Heart right ventricle (tissue), 16 donors: Measurements from ENCODE around the gene PHYHD1. TPM values are rescaled to one million over a fixed set of nuclear protein-coding genes. Genes with fewer than 3 reads are reported as not detected.
"Not testable (repeated sequence)": the region's sequence is repeated elsewhere in the genome, so short reads cannot be mapped to it uniquely, and the experiment has no call there.

Source experiments
- ATAC-seq, 8 donors: fragments of 200-7000 bp; cut with Tn5 transposase; one replicate each; pipeline ENCODE4 v1.9.1; 2020; ENCODE audit warnings: mild to moderate bottlenecking in 8 of 8, moderate library complexity in 8 of 8, moderate number of reproducible peaks in 1 of 8
- DNase-seq, 2 donors: peaks; one replicate each; pipeline ENCODE4 v3.0.0-alpha.2; 2020
- H3K27ac ChIP-seq, 10 donors: fragments of 200-600 bp; sonication (generic) in 2 of 10; one replicate each; pipeline versions ENCODE4 v1.5.0 to v1.8.0; 2020 to 2022; ENCODE audit warnings: mild to moderate bottlenecking in 3 of 10
- H3K27me3 ChIP-seq, 7 donors: fragments of 200-600 bp; one replicate each; pipeline ENCODE4 v1.8.0; 2021 to 2022; ENCODE audit warnings: mild to moderate bottlenecking in 2 of 7
- H3K36me3 ChIP-seq, 9 donors: fragments of 200-600 bp; sonication (generic) in 1 of 9; one replicate each; pipeline versions ENCODE4 v1.5.0 to v1.8.0; 2020 to 2022; ENCODE audit warnings: mild to moderate bottlenecking in 2 of 9
- H3K4me1 ChIP-seq, 9 donors: fragments of 200-600 bp; sonication (generic) in 1 of 9; one replicate each; pipeline versions ENCODE4 v1.5.0 to v1.8.0; 2020 to 2022; ENCODE audit warnings: mild to moderate bottlenecking in 4 of 9
- H3K4me3 ChIP-seq, 10 donors: fragments of 200-600 bp; sonication (generic) in 2 of 10; one replicate each; pipeline versions ENCODE4 v1.5.0 to v1.8.0; 2020 to 2022; ENCODE audit warnings: mild to moderate bottlenecking in 7 of 10, moderate library complexity in 2 of 10
- H3K9me3 ChIP-seq, 11 donors: fragments of 200-600 bp in 10 of 11; sonication (generic) in 2 of 11; one replicate each; pipeline versions ENCODE4 v1.5.0 to v1.8.0; 2013 to 2022; ENCODE audit warnings: mild to moderate bottlenecking in 2 of 11, control low read depth in 1 of 11, moderate library complexity in 1 of 11
- WGBS, 2 donors: extraction: QIAGEN DNeasy Blood & Tissue Kit; methylation state at CpG; one replicate each; pipeline ENCODE4 v1.1.7; 2013; ENCODE audit warnings: inconsistent platforms in 1 of 2; 5-methylcytosine and 5-hydroxymethylcytosine counted together
- intact Hi-C, 10 donors: fragments of 100-400 bp; cut with DNase I; formaldehyde crosslinking; loops; one replicate each; pipeline versions ENCODE4 v1.11.1 to v1.14.2; 2022
- polyA plus RNA-seq, 2 donors: library from polyadenylated mRNA; stranded (reverse); fragments of 200-250 nt; gene quantifications; one replicate each; pipeline ENCODE4 v1.2.3, GENCODE V29; 2013
- total RNA-seq, 10 donors: library from RNA; stranded (reverse); fragmentation: NEBNext Ultra II Directional in 3 of 10; extraction: Animal tissue kit (Norgen Biotek cat#: 25700) in 3 of 10; gene quantifications; one replicate each; pipeline versions ENCODE4 v1.2.1 to v1.2.4, GENCODE V29; 2021 to 2023
- TF ChIP-seq, protein P1 (sequence below), 9 donors: fragments of 200-600 bp; sonication (generic) in 2 of 9; IDR thresholded peaks; one replicate each; pipeline versions ENCODE4 v1.5.0 to v1.8.0; 2021 to 2022; ENCODE audit warnings: antibody characterized with exemption in 9 of 9, mild to moderate bottlenecking in 5 of 9, moderate library complexity in 1 of 9
- donor health status: Arrhythmogenic right ventricular cardiomyopathy.
- donor health status: ischemic (EF 13 %, LVEDD 7.1; RV severe dilation, severe dysfunction).
- donor health status: healthy with polysubstance abuse.
- donor health status: DM: no; HTN: yes; CAD: no.
- donor health status: DM: no; HTN: no; CAD: no.
- donor health status: ischemic (EF 25% LVEDD 6.9; RV normal size, moderate dysfunction).
- donor health status: ischemic (EF 25% LVEDD 5.7; RV mildly dilated, moderate dysfunction).
- donor health status: healthy.
- donor health status: DM: yes; HTN: yes; CAD: no.
- donor health status: Ischemic cardiomyopathy.
- donor health status: ischemic (EF 35%, LVEDD 5.7; RV mildly dilated, moderate dysfunction).
- donor health status: nonischemic (EF 11% LVEDD 7.7; RV severe dilation, severe dysfunction).
- donor health status: DM: yes; HTN: yes; CAD: no.
- donor health status: PGD.
- donor health status: ischemic (EF 29% LVEDD 5.4; RV normal size, mild dysfunction).
- donor health status: nonischemic (EF 23%, LVEDD 6.1; RV moderate dilation, normal function).

The PHYHD1 gene
- total and polyA plus RNA-seq, 12 donors: 14.7 to 49.2 (median 24.2) TPM

DNA sequence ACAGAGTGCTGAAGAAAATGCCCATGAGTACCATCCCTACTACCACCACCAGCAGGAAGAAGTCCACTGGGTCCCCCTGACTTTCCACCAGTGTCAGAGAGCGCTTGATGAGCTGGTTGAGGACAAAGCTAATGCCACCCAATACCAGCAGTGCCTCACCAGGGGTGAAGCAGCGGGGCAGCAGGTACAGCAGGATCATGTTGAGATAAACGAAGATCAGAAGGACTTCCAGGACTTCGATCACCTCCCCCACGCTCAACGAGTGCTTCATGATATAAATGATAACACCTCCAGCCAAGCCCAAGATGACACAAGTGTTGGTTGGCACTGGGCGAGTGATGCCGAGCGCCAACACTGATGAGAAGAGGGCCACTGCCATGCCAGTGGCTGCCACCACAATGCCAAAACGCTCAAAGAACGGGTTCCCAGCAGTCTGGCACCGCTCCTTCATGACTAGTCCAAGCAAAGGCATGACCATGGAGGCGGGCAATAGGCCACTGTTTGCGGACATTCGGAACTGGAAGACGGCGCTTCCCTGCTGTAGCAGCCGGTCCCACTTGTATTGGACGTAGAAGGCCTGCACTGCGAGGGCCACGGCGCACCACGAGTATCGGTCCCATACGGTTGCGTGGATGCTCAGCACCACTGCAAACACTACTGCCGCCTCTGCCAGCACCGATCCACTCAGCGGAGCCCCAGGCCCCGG lies 25.9 kb downstream of the PHYHD1 start:
- TF ChIP-seq, protein P1, sequence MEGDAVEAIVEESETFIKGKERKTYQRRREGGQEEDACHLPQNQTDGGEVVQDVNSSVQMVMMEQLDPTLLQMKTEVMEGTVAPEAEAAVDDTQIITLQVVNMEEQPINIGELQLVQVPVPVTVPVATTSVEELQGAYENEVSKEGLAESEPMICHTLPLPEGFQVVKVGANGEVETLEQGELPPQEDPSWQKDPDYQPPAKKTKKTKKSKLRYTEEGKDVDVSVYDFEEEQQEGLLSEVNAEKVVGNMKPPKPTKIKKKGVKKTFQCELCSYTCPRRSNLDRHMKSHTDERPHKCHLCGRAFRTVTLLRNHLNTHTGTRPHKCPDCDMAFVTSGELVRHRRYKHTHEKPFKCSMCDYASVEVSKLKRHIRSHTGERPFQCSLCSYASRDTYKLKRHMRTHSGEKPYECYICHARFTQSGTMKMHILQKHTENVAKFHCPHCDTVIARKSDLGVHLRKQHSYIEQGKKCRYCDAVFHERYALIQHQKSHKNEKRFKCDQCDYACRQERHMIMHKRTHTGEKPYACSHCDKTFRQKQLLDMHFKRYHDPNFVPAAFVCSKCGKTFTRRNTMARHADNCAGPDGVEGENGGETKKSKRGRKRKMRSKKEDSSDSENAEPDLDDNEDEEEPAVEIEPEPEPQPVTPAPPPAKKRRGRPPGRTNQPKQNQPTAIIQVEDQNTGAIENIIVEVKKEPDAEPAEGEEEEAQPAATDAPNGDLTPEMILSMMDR (IDR thresholded peaks at IDR 0.05): no peak
- intact Hi-C loops: loop anchor here in 1 of 10 donors (10.0 kb wide), 1 partner anchor 262 kb away; the partner anchor contains the start of gene SET
- Histone ChIP-seq H3K4me3 (peak overlapping the region; percentile 73 to 96 (median 85)), H3K27me3 (no peaks in the 10 kb centered on the region), H3K9me3 (no peaks in the 10 kb centered on the region), H3K27ac (peak overlapping the region; percentile 73 to 96 (median 93)), H3K36me3 (peaks cover 0 to 60% (median 7%) of the 10 kb centered on the region in 9 donors), H3K4me1 (peaks cover 9 to 54% (median 33%) of the 10 kb centered on the region in 9 donors)
- 21 to 23% methylated on average over 30 of the region's 30 CpGs for WGBS, 2 donors
- DNase-seq (peak; percentile 12 to 21), ATAC-seq (peak; percentile 14 to 61 (median 37))

DNA sequence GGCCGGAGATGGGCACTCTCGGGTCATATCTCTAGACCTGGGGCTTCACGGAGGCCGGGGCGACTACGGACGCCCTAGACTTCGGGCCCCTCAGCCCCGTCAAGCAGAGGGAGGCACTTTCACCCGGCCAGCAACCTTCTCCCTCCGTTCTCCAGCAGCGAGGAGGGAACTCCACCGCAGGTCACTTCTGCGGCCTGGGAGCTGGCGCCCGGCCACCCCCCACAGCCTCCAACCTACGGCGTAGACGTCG lies 26.4 kb downstream of the PHYHD1 start:
- DNase-seq (no peak), ATAC-seq (peak in 1 of 8 donors; percentile 48)
- peaks cover 9 to 50% (median 30%) of the 10 kb centered on the region in 9 donors for H3K4me1 ChIP-seq
- intact Hi-C loops: loop anchor here in 1 of 10 donors (10.0 kb wide), 1 partner anchor 262 kb away; the partner anchor contains the start of gene SET
- peak overlapping the region; percentile 73 to 96 (median 85) for H3K4me3 ChIP-seq
- peak overlapping the region; percentile 73 to 96 (median 93) for H3K27ac ChIP-seq
- H3K36me3 ChIP-seq: peaks cover 0 to 63% (median 12%) of the 10 kb centered on the region in 9 donors
- H3K27me3 ChIP-seq: no peaks in the 10 kb centered on the region
- H3K9me3 ChIP-seq: no peaks in the 10 kb centered on the region
- WGBS, 2 donors: 0 to 1% methylated on average over 20 of the region's 20 CpGs
- TF ChIP-seq, protein P1 (IDR thresholded peaks at IDR 0.05): no peak

- Histone ChIP-seq H3K27me3 (no peaks in the 10 kb centered on the region), H3K4me1 (peaks cover 9 to 44% (median 29%) of the 10 kb centered on the region in 9 donors), H3K9me3 (no peaks in the 10 kb centered on the region), H3K27ac (peak within 1 kb of the TSS; percentile 73 to 96 (median 93)), H3K4me3 (peak within 1 kb of the TSS; percentile 73 to 96 (median 85)), H3K36me3 (peaks cover 0 to 64% (median 15%) of the 10 kb centered on the region in 9 donors)
- WGBS, 2 donors: 0 to 1% methylated on average over 82 to 86 of the region's 86 CpGs
- ATAC-seq (peak; percentile 89 to 96 (median 94)), DNase-seq (peak; percentile 97 to 99)
- intact Hi-C loops: loop anchor here in 1 of 10 donors (10.0 kb wide), 1 partner anchor 263 kb away; the partner anchor contains the start of gene SET
- TF ChIP-seq, protein P1 (IDR thresholded peaks at IDR 0.05): no peak
Measured at GRCh38 chr9:128947527-128948301, 26.9 kb downstream of the PHYHD1 start, which contains the start of the genes DOLK and NUP188. Gene DOLK (minus strand): TSS chr9:128947603. CDS start chr9:128947303, 300 bp downstream. Gene NUP188 (plus strand): TSS chr9:128947699. CDS start chr9:128947720, 21 bp downstream.

DNA sequence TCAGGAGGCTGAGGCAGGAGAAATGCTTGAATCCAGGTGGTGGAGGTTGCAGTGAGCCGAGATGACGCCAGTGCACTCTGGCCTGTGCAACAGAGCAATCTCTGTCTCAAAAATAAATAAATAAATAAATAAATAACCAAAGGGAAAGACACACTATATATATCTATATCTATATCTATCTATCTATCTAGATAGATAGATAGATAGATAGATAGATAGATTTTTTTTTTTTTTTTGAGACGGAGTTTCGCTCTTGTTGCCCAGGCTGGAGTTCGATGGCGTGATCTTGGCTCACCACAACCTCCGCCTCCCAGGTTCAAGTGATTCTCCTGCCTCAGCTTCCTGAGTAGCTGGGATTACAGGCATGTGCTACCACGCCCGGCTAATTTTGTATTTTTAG lies 40.6 kb downstream of the PHYHD1 start:
- ATAC-seq, DNase-seq, H3K9me3 ChIP-seq, H3K4me1 ChIP-seq, intact Hi-C loops, H3K27me3 ChIP-seq, H3K4me3 ChIP-seq, H3K27ac ChIP-seq: not testable (repeated sequence)
- WGBS, 2 donors: 94 to 97% methylated on average over 9 of the region's 9 CpGs
- H3K36me3 ChIP-seq: peaks cover 0 to 95% (median 46%) of the 10 kb centered on the region in 9 donors
